ENCODE measurements around the gene EXOC6B. TPM values are rescaled to one million over a fixed set of nuclear protein-coding genes. Genes with fewer than 3 reads are reported as not detected.
"Not testable (repeated sequence)": the region's sequence is repeated elsewhere in the genome, so short reads cannot be mapped to it uniquely, and the experiment has no call there.

The EXOC6B gene
- total RNA-seq, 2 donors from 2014 or later = 11.7 to 12.9 TPM

DNA sequence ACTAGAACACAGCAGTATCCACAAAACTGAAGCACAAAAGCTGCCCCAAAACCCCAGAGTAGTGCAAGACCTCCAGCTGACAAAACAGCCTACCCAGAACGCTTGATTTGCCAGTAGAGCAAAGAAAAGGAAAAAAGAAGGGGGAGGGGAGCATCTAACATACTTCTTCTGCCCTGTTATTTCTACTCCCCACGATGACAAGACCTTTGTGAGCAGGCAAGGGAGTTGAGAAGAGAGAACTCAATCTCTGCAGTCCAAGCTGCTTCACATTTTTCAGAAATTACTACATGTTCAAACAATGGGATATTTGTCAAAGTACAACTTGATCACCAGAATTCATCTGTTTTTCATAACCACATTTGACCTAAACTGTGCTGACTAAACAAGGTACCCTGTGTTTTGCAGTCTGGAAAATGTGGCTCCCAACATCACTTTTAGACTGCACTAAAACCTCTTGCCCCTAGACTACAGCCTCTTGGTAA lies 286.7 kb downstream of the EXOC6B start:
- no peak overlapping the region for H3K27ac ChIP-seq
- ATAC-seq = no peak
- no peaks in the 10 kb centered on the region for H3K4me1 ChIP-seq
- no peaks in the 10 kb centered on the region for H3K27me3 ChIP-seq
- H3K4me3 ChIP-seq = no peak overlapping the region
- TF ChIP-seq, protein P1, sequence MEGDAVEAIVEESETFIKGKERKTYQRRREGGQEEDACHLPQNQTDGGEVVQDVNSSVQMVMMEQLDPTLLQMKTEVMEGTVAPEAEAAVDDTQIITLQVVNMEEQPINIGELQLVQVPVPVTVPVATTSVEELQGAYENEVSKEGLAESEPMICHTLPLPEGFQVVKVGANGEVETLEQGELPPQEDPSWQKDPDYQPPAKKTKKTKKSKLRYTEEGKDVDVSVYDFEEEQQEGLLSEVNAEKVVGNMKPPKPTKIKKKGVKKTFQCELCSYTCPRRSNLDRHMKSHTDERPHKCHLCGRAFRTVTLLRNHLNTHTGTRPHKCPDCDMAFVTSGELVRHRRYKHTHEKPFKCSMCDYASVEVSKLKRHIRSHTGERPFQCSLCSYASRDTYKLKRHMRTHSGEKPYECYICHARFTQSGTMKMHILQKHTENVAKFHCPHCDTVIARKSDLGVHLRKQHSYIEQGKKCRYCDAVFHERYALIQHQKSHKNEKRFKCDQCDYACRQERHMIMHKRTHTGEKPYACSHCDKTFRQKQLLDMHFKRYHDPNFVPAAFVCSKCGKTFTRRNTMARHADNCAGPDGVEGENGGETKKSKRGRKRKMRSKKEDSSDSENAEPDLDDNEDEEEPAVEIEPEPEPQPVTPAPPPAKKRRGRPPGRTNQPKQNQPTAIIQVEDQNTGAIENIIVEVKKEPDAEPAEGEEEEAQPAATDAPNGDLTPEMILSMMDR (IDR thresholded peaks at IDR 0.05) = no peak
- no peak for TF ChIP-seq POLR2A (IDR thresholded peaks at IDR 0.05)
- intact Hi-C loops (cut with DNase I) = no loop called here
- H3K36me3 ChIP-seq (replicated peaks in 1 of 2; ENCODE audit: insufficient read depth in 1 of 2, low read depth in 2 of 2) = no peaks in the 10 kb centered on the region
- H3K9me3 ChIP-seq = no peaks in the 10 kb centered on the region
- no peak for DNase-seq
- 45 to 47% methylated on average over 2 of the region's 2 CpGs for WGBS, 2 donors

DNA sequence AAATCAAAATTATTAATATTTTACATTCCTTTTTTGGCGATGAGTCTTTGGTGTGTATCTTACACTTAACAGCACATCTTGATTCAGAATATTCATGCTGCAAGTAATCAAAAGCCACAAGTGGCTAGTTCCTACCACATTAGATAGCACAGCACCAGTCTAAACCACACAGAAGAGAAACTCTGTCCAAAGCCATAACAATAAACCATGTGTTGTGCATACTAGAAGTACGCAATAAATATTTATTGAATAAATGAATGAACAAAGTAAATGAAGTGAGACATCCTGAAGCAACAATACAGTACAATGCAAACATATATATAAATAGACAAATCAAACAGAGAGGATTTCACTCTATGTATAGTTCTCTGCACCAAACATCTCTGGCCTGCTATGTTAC lies 287.3 kb downstream of the EXOC6B start:
- WGBS, 2 donors = 91 to 92% methylated on average over 2 of the region's 2 CpGs
- intact Hi-C loops (cut with DNase I) = no loop called here
- DNase-seq (no peak), ATAC-seq (no peak)
- Histone ChIP-seq H3K36me3 (replicated peaks in 1 of 2; ENCODE audit: insufficient read depth in 1 of 2, low read depth in 2 of 2) (no peaks in the 10 kb centered on the region), H3K9me3 (no peaks in the 10 kb centered on the region), H3K4me1 (no peaks in the 10 kb centered on the region), H3K27ac (no peak overlapping the region), H3K27me3 (no peaks in the 10 kb centered on the region), H3K4me3 (no peak overlapping the region)
- no peak for TF ChIP-seq POLR2A (IDR thresholded peaks at IDR 0.05)
- TF ChIP-seq, protein P1 (IDR thresholded peaks at IDR 0.05) = no peak

DNA sequence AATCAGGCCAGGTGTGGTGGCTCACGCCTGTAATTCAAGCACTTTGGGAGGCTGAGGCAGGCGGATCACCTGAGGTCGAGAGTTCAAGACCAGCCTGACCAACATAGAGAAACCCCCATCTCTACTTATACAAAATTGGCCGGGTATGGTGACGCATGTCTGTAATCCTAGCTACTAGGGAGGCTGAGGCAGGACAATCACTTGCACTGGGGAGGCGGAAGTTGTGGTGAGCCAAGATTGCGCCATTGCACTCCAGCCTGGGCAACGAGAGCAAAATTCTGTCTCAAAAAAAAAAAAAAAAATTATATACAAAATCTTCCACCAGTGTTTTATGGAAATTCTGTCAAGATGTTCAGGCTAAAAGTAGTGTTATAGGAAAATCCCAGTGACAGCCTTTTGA lies 290.2 kb downstream of the EXOC6B start:
- DNase-seq; ATAC-seq; H3K27me3 ChIP-seq; H3K4me3 ChIP-seq; H3K27ac ChIP-seq; H3K4me1 ChIP-seq; H3K36me3 ChIP-seq (replicated peaks in 1 of 2; ENCODE audit: insufficient read depth in 1 of 2, low read depth in 2 of 2); intact Hi-C loops (cut with DNase I); H3K9me3 ChIP-seq: not testable (repeated sequence)
- 87 to 98% methylated on average over 8 of the region's 8 CpGs for WGBS, 2 donors

DNA sequence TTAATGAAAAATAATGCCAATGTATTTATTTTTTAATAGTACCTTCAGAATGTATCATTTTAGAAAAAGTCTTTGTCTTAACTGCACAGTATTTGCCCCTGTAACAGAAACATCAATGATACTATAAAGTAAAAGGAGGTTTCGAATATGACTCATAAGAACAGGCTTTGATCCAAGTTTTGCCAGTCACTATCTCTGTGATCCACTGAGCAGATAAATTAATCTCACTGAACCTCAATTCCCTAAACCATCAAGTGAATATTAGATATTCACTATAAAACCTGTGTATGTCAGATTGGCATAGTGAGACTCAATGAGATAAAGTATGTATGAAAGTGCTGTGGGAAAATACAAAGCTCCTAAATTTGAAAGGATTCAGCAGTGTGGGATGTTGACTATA lies 292.1 kb downstream of the EXOC6B start:
- Histone ChIP-seq H3K4me3 (no peak overlapping the region), H3K27me3 (no peaks in the 10 kb centered on the region), H3K9me3 (no peaks in the 10 kb centered on the region), H3K27ac (no peak overlapping the region), H3K4me1 (no peaks in the 10 kb centered on the region), H3K36me3 (replicated peaks in 1 of 2; ENCODE audit: insufficient read depth in 1 of 2, low read depth in 2 of 2) (no peaks in the 10 kb centered on the region)
- 86 to 94% methylated on average over 1 of the region's 1 CpG for WGBS, 2 donors
- intact Hi-C loops (cut with DNase I) = no loop called here
- TF ChIP-seq, protein P1 (IDR thresholded peaks at IDR 0.05) = no peak
- TF ChIP-seq POLR2A (IDR thresholded peaks at IDR 0.05) = no peak
- no peak for ATAC-seq
- no peak for DNase-seq

DNA sequence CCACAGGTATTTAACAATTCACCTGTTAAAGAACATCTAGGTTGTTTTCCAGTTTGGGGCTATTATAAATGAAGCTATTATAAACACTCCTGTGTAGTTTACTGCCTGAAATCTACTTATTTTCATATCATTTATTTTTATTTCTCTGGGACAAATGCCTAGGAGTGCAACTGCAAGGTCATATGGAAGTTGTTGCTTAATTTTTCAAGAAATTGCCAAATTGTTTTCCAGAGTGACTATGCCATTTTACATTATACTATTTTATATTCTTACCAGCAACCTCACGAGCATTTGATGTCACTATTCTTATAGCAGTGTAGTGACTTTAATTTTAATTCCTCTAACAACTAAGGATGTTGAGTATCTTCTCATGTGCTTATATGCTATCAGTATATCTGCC lies 298.4 kb downstream of the EXOC6B start:
- no peak overlapping the region for H3K4me3 ChIP-seq
- WGBS, 2 donors = 88 to 94% methylated on average over 1 of the region's 1 CpG
- H3K27ac ChIP-seq = no peak overlapping the region
- no peaks in the 10 kb centered on the region for H3K36me3 ChIP-seq (replicated peaks in 1 of 2; ENCODE audit: insufficient read depth in 1 of 2, low read depth in 2 of 2)
- no peaks in the 10 kb centered on the region for H3K9me3 ChIP-seq
- ATAC-seq (no peak), DNase-seq (no peak)
- H3K27me3 ChIP-seq = no peaks in the 10 kb centered on the region
- H3K4me1 ChIP-seq = no peaks in the 10 kb centered on the region
- TF ChIP-seq, protein P1 (IDR thresholded peaks at IDR 0.05) = no peak
- no peak for TF ChIP-seq POLR2A (IDR thresholded peaks at IDR 0.05)
- intact Hi-C loops (cut with DNase I) = no loop called here

Measured in body of pancreas (tissue), 4 donors.